ENCODE measurements around the gene PRICKLE2. TPM values are rescaled to one million over a fixed set of nuclear protein-coding genes. Genes with fewer than 3 reads are reported as not detected.

The PRICKLE2 gene
- polyA plus RNA-seq, 3 donors = 18.1 to 20.5 (median 19.5) TPM

DNA sequence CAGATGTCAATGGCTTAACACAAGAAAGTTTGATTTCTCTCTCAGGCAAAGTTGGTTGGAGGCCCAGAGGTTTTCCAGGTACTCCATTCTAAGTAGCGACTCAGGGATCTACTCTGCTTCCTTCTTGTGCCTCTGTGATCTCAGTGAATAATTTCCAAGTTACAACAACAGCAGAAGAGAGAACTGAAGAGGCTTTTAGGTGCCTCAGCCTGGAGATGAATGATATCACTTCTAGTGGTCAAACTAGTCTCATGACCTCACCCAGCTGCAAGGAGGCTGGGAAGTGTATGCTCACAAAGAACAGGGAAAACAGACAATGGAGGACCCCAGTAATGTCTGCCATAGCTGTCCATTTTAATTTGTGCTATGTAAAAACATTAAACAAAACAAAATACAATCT lies 4.6 kb upstream of the PRICKLE2 start:
- no peak for DNase-seq (ENCODE audit: extremely low read depth in 1 of 11, low read depth in 9 of 11, low spot score in 4 of 11)

DNA sequence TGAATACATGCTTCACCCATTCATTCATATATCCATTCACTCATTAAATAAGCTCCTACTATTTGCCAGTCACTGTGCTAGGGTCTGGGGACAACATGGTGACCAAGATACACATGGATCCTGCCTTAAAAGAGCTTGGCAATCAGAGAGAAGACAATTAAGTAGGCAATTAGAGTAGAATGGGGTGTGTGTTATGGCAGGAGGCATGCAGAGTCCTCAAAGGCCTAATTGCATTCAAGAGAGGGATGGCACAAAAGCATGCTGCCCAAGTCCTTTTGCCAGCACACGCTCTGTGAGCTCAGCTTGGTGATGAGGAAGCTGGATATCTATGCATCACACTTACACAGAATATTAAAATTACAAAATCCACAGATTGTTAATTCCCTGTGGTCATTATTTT lies 2.8 kb upstream of the PRICKLE2 start:
- no peak for DNase-seq (ENCODE audit: extremely low read depth in 1 of 11, low read depth in 9 of 11, low spot score in 4 of 11)

DNA sequence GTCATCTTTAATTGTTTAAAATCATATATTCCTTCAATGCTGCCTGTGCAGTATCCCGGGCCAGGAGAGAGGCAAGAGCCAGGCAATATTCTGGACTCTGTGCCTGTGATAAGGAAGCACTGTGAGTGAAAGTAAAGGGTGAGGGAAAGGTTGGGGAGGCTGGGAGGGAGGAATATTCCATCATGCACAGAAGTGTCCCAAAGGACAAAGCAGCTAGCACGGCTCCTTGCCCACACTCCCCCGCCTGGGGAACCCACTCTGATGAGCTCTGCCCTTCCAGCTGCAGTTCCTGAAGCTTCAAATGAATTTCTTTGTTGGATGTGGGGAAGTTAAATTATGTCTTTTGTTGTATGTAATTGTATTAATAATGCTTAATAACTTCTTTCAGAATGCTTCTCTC lies 1.5 kb upstream of the PRICKLE2 start:
- DNase-seq (ENCODE audit: extremely low read depth in 1 of 11, low read depth in 9 of 11, low spot score in 4 of 11) = no peak

DNA sequence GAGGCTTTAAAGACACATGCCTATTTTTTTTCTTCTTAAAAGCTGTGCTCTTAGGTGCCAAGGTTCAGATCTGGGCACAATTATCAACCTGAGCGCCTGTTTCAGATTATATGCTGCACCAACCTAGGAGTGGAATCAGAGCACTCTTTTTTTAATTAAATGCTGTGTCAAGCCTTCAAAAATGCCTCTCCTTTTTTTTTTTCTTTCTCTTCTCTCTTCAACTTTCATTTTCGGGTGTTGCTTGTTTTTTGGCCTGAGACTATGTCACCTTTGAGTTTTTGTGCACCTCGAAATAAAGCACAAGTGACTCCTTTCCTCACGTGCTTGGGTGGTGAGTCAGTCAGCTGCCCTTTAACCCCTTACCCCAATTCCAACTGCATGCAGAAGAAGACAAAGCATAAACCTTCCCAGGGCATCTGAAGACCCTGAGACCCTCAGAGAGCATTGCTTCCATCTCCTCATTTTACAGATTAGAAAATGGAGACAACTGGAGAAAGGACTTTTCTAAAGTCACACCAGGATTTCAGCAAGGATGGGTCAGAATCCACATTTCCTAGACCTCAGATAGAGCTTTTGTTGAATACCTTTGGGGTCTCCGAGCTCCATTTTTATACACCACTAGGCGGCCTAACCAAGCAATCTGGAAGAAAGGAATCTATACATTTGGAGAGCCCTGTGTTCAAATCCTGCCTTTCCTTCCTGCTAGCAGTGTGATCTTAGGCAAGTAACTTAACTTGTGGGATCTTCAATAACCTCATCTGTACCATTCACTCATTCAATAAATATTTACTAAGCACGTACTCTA lies 631 bp upstream of the PRICKLE2 start:
- no peak for DNase-seq (ENCODE audit: extremely low read depth in 1 of 11, low read depth in 9 of 11, low spot score in 4 of 11)

DNA sequence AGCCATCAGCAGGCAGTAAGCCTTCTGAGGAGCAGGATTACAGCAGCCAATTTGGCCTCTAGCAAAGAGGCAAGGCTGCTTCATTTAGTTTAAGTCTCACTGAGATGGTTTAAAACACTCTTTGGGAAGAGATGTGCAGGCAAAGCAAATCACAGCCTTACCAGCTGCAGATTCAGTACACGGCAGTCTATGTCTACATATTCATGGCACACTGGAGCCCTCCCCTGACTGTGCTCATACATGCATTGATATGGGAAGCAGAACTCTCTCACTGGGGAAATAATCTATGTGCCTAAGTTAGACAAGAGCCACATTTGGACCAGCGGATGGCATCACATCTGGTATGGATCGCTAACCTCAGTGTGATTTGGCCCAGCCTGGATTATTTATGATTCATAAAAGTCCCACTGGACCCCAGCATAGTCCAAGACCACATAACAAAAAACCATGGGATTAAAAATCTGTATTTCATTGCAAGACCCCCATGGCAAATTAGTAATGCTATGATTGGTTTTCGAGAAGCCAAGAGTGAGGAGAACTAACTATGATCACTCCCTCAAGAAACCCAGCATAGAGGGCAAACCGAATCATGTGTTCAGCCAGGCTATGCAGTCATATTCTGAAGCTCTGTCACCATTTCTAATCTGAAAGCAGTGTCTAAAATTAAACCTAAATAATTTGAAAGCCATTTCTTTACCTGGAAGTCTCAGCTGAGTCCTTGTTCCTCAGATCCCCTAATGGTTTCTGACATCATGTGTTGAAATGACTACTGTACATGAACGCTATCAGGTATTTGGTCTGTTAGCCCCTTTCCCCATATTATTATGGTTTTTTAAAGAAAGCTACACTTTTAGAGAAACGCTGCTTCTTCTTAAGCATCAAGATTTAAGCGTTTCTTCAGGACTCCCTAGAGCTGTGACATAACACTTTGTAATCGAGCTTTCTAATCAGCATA lies 1.2 kb downstream of the PRICKLE2 start:
- DNase-seq (ENCODE audit: extremely low read depth in 1 of 11, low read depth in 9 of 11, low spot score in 4 of 11) = no peak

DNA sequence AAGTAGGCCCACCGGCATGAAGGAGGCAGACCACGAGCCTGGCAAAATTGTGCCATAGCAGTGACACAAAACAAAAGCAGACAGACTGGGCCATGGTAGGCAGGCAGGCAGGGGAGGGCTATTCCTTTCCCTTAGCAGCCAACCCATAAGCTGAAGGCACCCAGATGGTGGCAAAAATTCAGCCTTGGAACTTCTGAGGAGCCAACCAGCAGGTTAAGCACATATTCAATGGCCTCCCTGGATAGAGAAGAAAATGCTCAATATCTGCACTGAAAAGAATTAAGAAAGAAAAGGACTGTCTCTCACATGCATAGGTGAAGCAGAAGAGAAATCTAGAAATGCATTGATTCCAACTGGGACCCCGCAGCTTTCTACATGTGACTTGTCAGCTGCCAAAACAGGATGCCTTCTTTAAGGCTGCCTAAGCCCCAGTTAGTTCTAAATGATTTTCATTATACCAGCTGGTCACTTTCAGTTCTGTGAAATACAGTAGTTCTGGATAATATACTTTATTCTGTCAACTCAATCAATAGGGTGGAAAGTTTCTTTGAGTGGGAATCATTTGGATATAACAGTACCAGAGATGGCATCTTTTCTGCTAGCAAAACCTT lies 2.7 kb downstream of the PRICKLE2 start:
- no peak for DNase-seq (ENCODE audit: extremely low read depth in 1 of 11, low read depth in 9 of 11, low spot score in 4 of 11)

DNA sequence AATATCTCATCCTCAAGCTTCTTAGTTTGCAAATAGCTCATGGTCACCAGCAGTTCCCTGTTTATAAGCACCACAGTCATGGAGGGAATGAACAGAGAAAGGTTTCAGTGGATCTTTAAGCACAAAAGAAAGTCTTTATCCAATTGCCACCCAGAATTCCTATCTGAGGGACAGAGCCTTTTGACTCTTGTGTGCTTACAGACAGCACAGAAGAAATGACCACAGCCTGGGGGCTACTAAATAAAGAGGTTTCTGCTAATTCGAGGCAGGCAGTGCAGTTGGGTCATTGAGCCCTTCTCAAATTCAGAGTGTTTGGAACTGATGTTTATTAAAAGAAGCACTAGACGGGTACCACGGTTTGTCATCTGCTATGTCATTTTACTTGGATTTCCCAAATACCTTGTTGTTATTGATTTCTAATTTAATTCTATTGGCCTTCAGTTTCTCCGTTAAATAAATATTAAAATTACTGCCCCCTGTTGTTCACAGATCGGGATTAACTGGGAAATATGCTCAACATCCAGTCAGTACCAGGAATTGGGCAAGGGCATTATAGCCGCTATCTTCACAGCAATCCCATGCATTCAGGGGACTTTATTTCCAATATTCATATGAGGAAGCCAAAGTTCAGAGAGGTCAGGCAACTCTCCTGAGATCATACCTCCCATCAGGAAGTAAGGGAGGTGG lies 3.6 kb downstream of the PRICKLE2 start:
- DNase-seq (ENCODE audit: extremely low read depth in 1 of 11, low read depth in 9 of 11, low spot score in 4 of 11) = no peak

DNA sequence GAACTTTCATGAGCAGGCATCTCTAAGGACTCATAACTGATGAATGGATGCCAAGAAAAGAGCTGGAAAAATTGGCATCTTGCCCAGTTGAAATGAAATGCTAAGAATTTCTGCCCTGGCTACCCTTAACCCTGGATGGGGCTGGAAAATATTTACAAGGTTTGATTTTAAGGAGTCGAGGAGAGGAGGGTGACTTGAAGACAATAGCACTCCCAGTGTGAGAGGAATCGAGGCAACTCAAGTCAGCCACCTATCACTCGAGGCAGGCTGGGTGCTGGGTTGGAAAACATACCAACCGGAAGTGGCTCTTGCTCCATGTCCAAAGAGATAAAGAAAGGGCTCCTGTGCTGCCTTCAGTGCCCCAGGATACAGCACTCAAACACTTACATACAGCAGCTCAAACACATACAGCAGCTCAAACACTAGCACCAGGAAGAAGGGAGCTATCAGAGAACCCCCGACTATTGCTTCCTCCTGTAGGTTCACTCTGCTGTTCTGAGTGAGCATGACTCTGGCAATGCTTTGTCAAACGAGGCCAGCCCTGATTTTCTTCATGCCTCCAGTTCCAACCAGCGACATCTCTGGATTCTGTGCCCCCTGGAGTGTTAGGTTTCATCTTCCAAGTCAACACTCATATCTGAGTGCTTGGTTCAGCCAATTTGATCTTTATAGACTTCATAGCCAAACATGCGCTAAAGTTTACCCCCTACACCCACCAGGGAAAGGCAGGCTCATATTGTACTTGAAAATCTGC lies 4.9 kb downstream of the PRICKLE2 start:
- DNase-seq (ENCODE audit: extremely low read depth in 1 of 11, low read depth in 9 of 11, low spot score in 4 of 11) = no peak

DNA sequence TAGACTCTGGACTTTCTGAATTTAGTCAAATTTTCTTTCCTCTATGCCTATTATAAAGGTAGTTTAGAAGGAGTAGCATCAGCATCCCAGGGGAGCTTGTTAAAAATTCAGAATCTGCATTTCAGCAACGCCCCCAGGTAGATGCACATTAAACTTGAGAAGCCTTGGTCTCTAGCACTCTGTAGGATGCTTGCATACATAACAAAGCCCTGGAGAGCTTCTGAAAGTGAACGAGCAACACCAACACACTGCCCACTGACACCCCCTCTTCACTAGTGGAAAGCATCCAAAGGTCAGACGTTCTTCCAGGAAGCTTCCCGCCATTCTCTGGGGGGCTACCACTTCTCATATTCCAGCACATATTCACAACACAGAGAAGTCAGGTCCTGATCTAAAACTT lies 6.5 kb downstream of the PRICKLE2 start:
- DNase-seq (ENCODE audit: extremely low read depth in 1 of 11, low read depth in 9 of 11, low spot score in 4 of 11) = no peak

DNA sequence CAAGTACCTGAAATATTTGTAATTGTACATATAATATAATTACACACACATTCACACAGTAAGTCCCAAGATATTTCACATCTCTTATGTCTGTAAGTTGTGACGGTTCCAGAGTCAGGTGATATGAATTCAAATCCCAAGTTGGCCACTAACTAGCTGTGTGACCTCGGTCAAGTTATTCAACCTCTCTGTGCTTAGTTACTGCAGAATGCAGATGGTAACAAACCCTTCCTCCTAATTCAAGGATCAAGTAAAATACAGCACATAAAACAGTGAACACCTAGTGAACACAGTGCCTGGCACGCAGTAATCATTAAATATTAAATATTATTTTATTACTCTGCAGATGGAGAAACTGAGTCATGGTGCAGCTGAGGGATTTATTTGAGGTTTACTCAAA lies 6.9 kb downstream of the PRICKLE2 start:
- DNase-seq (ENCODE audit: extremely low read depth in 1 of 11, low read depth in 9 of 11, low spot score in 4 of 11) = no peak

DNA sequence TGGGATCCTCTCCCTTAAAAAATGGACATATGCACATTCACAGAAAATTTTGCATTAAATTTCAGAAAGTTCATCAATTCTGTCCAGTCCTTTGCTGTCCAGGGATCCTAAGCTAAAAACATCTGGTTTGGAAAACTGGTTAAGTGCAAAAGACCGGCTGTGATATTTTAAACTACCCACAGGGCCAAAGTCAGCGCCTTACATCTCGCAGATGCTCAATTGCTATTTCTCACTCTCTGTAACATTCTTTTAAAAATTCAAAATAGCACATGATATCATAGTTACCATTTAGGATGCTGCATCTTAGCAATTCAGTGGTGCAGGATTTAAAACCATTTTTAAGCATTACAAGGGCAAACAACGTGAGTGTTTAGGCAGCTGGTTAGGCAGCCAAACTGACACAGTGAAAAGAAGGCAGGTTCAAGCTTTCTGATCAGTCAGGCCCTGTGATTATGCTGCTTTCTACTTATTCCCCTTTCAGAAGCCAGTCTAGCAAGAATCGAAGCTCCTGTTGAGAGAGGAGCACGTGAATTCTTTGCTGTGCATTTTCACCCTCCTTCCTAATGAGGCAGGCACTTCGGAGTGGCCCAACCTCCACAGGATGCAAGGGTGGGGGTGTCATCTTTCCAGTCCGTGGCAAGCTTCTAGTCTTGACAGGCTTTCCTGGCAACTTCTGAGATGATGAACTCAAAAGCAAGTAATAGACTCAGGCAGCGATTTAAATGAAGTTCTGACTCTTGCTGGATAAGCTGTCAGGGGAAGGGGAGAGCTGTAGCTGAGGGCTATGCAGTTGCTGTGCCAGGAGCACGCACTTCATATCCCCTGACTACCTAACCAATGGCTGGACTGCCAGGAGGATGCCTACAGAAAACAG lies 8.8 kb downstream of the PRICKLE2 start:
- no peak for DNase-seq (ENCODE audit: extremely low read depth in 1 of 11, low read depth in 9 of 11, low spot score in 4 of 11)

DNA sequence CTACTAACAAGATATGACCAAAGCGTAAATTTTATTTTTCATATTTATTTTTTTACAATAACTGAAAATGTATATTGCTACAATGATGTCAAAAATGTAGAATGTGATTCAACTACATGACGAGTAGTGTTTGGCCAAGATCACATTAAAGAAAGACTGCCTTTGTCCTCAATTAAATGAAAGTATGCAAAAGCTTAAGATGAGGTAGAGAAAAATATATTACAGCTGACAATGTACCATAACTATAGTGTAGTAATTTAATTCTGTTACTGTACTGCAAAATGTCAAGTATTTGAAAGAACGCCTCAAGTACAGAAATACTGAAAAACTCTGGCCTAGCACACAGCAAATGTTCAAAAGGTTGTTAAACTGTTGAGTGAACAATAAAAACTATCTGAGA lies 9.7 kb downstream of the PRICKLE2 start:
- no peak for DNase-seq (ENCODE audit: extremely low read depth in 1 of 11, low read depth in 9 of 11, low spot score in 4 of 11)

DNA sequence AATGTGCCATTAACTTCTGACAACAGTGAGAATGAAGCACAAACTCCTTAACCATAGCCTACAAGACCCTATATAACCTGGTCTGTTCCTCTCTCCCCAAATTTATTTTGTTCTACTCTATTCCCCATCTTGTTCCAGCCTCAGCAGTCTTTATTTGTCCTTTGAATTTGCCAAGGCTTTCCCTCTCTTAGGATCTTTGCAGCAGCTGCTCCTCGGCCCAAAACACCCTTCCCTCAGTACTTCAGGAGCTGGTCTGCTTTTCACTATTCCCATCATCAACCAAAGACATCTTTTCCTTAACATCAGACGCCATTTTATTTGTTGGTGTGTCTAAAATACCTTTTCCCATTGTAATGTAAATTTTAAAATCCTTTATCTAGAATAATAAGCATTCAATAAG lies 10.2 kb downstream of the PRICKLE2 start:
- no peak for DNase-seq (ENCODE audit: extremely low read depth in 1 of 11, low read depth in 9 of 11, low spot score in 4 of 11)

DNA sequence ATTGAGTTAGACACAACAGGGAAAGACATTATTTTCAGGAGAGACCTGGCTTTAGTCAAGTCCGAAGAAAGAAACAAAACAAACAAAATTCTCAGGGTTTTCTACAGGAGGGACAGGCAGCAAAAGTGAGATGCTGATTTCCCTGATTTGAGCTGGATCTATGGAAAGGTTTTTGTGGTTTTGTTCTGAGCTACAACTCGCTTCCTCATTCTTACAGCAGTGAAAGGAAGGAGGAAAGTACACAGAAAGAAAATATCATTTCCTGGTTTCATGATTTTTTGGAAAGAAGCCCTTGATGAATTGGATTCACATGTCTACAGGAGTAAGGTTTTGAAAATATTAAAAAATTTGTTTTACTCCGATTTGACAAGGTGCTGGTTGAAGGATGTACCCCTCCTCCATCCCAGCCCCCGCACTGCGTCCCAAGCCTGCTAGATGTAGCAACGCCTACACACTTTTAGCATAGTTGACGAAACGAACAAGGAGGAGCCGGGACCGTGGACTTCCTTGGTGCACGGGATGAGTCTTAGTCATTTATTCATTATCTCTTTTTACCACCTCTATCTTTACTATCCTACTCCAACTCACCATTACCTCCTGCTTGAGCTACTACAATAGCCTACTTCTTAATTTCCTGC lies 10.8 kb downstream of the PRICKLE2 start:
- no peak for DNase-seq (ENCODE audit: extremely low read depth in 1 of 11, low read depth in 9 of 11, low spot score in 4 of 11)

DNA sequence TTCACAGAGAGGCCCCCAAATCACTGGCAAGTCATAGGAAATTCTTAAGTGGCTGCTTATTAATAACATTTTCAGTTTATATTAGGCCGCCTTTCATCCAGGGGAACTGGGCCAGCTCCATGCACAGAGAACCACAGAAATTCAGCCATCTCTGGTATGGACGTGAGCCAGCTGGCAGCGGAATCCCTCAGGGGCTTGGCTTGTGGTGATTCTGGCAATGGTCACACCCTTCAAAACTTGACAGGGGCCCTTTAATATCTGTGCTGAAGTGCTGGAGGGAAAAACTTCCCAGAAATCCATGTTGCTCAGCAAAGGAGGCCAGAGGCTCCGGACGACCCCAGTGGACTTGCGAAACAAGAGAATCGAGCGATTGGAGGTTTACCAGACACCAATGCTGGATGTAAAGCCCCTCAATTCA lies 11.3 kb downstream of the PRICKLE2 start:
- DNase-seq (ENCODE audit: extremely low read depth in 1 of 11, low read depth in 9 of 11, low spot score in 4 of 11) = no peak

DNA sequence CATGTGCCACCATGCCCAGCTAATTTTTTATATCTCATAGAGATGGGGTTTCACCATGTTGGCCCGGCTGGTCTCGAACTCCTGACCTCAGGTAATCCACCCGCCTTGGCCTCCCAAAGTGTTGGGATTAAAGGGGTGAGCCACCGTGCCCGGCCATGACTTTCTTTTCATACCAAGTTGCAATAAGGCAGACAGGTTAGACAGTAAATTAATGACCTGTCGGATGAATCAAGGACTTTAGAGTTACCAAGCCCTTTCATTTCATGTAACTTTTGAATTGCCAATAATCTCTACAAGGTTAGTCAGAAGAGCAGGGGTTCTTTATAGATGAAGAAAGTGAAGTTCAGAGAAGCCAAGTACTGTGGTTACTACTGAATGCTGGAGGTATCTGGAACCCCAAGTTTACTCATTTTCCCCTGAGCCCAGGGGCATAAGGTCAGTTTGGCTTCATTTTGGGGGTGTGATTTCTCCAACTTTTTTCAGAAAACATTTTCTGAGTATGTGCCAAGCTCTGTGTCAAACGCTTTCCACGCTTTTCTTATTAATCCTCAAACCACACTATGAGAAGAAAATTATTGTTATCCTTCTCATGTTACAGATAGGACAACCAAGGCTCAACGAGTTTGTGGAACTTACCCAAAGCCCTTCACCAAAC lies 11.9 kb downstream of the PRICKLE2 start:
- DNase-seq (ENCODE audit: extremely low read depth in 1 of 11, low read depth in 9 of 11, low spot score in 4 of 11) = no peak
